Type B pancreatic cell (in vitro differentiated cells): Measurements from ENCODE around the gene SIX5. TPM values are rescaled to one million over a fixed set of nuclear protein-coding genes. Genes with fewer than 3 reads are reported as not detected.

ENCODE experiments used
- DNase-seq: peaks from one replicate; pipeline ENCODE4 v3.0.0; 2021; ENCODE audit warnings: mixed read lengths; ENCODE audit not compliant: unreplicated experiment; ENCODE audit errors: extremely low spot score
- H3K27ac Mint-ChIP-seq: 2 replicates; pipeline ENCODE4 v1.8.0; 2021; ENCODE audit warnings: mild to moderate bottlenecking, mixed read lengths
- H3K27me3 Mint-ChIP-seq: 2 replicates; pipeline ENCODE4 v1.8.0; 2021; ENCODE audit warnings: mixed read lengths
- H3K36me3 Mint-ChIP-seq: 2 replicates; pipeline ENCODE4 v1.8.0; 2021; ENCODE audit warnings: mixed read lengths
- H3K4me1 Mint-ChIP-seq: one replicate; pipeline ENCODE4 v1.8.0; 2021; ENCODE audit warnings: mixed read lengths; ENCODE audit not compliant: unreplicated experiment
- H3K4me3 Mint-ChIP-seq: 2 replicates; pipeline ENCODE4 v1.8.0; 2021; ENCODE audit warnings: mild to moderate bottlenecking, mixed read lengths
- H3K9me3 Mint-ChIP-seq: 2 replicates; pipeline ENCODE4 v1.8.0; 2021; ENCODE audit warnings: mixed read lengths
- total RNA-seq: library from RNA; stranded (reverse); gene quantifications from 2 replicates; pipeline ENCODE4 v1.2.1, GENCODE V29; 2021; ENCODE audit warnings: low replicate concordance
- TF ChIP-seq, protein P1 (sequence below): fragments of 200-600 bp; sonication (generic); conservative IDR thresholded peaks from 2 replicates; pipeline ENCODE4 v1.5.0; 2021; ENCODE audit warnings: antibody characterized with exemption, mild to moderate bottlenecking

The SIX5 gene
- total RNA-seq, 1 donor from 2014 or later = 38.0 TPM

DNA sequence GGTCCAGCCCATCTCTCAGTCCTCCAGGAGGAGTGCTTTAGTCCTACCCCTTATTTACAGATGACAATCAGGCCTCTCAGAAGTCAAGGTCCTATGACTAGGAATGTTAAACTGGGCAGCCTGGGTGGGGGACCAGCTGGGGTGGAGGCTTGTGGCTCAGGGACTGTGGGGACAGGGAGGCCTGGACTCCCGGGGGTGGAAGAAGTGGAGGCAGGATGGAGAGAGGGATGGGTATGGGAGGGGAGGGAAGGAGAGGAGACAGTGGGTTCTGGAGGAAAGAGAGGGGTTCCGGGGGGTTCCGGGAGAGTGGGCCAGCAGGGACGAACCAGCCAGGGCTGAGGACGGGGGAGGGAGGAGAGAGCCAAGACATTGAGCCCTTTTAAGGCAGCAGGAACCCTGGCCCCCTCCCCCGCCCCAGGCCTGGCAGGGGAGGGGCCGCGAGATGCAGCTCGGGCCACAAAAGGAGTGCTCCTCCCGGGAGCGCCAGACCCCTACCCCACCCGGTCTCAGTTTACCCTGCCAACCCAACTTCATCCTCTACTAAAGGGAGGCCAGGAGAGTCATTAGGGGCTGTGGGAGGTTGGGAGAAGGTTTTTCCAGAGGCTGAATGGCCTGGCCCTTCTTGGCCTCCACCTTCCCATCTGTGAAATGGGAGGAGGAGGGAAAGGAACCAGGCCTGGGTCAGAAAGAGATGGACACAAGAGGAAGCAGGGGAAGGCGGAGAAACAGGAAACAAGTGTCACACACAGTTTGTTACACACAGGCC lies 11.6 kb upstream of the SIX5 start:
- no peak for DNase-seq
- Mint-ChIP-seq H3K4me1 (peaks cover 20% of the 10 kb centered on the region), H3K27ac (no peak overlapping the region), H3K9me3 (no peaks in the 10 kb centered on the region), H3K36me3 (peaks cover 11% of the 10 kb centered on the region), H3K4me3 (peak overlapping the region; percentile 23), H3K27me3 (no peaks in the 10 kb centered on the region)
- TF ChIP-seq, protein P1, sequence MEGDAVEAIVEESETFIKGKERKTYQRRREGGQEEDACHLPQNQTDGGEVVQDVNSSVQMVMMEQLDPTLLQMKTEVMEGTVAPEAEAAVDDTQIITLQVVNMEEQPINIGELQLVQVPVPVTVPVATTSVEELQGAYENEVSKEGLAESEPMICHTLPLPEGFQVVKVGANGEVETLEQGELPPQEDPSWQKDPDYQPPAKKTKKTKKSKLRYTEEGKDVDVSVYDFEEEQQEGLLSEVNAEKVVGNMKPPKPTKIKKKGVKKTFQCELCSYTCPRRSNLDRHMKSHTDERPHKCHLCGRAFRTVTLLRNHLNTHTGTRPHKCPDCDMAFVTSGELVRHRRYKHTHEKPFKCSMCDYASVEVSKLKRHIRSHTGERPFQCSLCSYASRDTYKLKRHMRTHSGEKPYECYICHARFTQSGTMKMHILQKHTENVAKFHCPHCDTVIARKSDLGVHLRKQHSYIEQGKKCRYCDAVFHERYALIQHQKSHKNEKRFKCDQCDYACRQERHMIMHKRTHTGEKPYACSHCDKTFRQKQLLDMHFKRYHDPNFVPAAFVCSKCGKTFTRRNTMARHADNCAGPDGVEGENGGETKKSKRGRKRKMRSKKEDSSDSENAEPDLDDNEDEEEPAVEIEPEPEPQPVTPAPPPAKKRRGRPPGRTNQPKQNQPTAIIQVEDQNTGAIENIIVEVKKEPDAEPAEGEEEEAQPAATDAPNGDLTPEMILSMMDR = no peak

DNA sequence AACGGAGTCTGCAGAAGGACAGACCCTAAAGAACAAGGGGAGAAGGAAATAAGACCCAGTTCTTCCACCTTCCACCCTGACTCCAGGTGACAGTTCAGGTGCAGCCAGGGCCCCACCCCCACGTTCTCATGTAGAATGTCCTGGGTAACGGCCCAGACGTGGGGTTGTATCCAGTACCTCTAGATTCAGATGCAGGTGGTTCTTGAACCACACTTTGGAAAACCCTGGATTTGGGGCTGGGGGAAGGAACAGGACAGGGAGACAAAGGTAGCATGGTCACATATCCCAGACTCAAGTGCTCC lies 11.0 kb upstream of the SIX5 start:
- Mint-ChIP-seq H3K4me1 (peaks cover 20% of the 10 kb centered on the region), H3K36me3 (peaks cover 11% of the 10 kb centered on the region), H3K27ac (no peak overlapping the region), H3K27me3 (no peaks in the 10 kb centered on the region), H3K9me3 (no peaks in the 10 kb centered on the region), H3K4me3 (no peak overlapping the region)
- no peak for DNase-seq
- TF ChIP-seq, protein P1 = no peak

DNA sequence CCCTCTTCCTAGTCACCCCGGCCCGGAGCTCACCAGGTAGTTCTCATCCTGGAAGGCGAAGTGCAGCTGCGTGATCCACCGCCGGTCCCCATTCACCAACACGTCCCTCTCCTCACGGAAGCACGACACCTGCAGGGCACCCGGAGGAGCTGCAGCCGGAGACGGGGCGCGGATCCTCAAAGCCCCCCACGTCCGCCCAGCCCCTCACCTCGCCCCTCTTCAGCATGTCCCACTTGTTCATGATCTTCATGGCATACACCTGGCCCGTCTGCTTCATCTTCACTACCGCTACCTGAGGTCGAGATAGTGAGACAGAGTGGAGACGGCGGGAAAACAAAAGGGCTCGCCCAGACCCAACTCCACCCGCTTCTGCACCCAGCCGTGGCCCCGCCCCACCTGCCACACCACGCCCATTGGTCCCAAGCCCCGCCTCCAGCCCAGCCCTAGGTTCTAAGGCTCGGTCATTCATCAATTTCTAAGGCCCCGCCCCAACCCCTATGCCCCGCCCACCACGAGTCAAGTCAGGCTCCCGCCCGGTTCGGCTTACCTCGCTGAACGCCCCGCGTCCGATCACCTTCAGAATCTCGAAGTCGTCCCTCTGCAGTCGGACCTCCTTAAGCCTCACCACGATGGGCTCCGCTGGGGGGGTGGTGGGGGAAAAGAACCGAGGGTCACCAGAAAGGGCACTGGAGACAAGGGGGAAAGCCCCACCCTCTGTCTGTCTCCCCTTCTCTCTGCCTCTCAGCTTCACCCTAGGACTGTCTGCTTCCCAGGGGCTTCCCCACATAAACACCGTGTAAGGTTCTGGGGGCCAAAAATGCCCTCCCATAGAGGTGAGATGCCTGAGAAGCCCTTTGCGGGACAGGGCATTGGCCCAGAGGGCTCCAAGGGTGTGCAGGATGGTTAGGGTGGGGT lies 10.4 kb upstream of the SIX5 start:
- peaks cover 11% of the 10 kb centered on the region for H3K36me3 Mint-ChIP-seq
- peaks cover 20% of the 10 kb centered on the region for H3K4me1 Mint-ChIP-seq
- no peaks in the 10 kb centered on the region for H3K27me3 Mint-ChIP-seq
- peak overlapping the region; percentile 85 for H3K4me3 Mint-ChIP-seq
- H3K9me3 Mint-ChIP-seq = no peaks in the 10 kb centered on the region
- TF ChIP-seq, protein P1 = peak; percentile 77
- H3K27ac Mint-ChIP-seq = peak overlapping the region; percentile 81
- DNase-seq = peak; percentile 89

DNA sequence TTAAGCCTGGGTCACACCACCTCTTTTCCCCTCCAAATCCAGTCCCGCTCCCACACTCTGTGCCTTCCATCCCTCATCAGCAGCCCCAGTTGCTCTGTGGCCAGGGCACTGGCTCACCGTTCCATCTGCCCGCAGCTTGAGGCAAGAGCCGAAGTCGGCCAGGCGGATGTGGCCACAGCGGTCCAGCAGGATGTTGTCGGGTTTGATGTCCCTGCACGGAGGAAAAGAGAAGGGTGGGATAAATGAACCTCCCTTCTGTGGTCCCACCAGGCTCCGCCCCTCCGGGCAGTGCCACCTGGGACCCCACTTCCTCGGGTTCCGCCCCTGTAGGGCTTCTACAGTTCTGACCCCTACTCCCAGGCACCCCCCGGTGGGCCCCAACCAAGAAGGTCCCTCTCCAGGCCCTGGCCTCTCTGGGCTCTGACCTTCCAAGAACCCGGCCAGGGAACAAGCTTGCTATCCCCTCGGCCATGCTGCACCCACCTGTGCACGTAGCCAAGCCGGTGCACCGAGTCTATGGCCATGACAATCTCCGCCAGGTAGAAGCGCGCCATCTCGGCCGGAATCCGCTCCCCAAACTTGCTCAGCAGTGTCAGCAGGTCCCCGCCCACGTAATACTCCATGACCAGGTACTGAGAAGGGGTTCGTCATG lies 9.1 kb upstream of the SIX5 start:
- no peaks in the 10 kb centered on the region for H3K9me3 Mint-ChIP-seq
- H3K36me3 Mint-ChIP-seq = peaks cover 11% of the 10 kb centered on the region
- peaks cover 20% of the 10 kb centered on the region for H3K4me1 Mint-ChIP-seq
- no peak for DNase-seq
- no peaks in the 10 kb centered on the region for H3K27me3 Mint-ChIP-seq
- TF ChIP-seq, protein P1 = no peak
- H3K4me3 Mint-ChIP-seq = no peak overlapping the region
- no peak overlapping the region for H3K27ac Mint-ChIP-seq

DNA sequence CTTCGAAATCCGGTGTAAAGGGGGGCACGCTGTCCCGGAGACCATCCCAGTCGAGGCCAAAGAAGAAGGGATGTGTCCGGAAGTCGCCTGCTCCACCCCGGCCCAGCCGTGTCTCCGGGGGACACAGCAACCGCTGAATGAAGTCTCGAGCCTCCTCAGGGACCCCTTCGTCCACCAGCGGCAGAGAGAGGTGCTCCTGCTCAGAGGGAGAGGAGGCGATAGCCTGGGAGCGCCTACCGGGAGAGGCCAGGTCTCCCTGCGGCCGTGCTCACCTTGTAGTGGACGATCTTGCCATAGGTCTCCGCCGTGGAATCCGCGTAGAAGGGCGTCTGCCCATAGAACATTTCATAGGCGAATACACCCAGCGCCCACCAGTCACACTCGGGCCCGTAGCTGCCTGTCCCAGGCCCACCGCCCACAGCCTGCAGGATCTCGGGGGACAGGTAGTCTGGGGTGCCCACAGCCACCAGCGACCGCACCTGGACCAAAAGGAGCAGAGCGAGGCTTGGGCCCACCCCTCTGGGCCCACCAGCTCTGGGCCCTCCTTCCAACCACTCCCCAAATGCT lies 8.4 kb upstream of the SIX5 start:
- no peak overlapping the region for H3K4me3 Mint-ChIP-seq

More for the DNA sequence above, 8.4 kb upstream of the SIX5 start:
- Mint-ChIP-seq H3K36me3 (peaks cover 11% of the 10 kb centered on the region), H3K4me1 (peaks cover 20% of the 10 kb centered on the region), H3K27me3 (no peaks in the 10 kb centered on the region), H3K9me3 (no peaks in the 10 kb centered on the region), H3K27ac (no peak overlapping the region)
- DNase-seq = no peak
- TF ChIP-seq, protein P1 = no peak
